H9 (cell line): ENCODE data around the gene PROK1. TPM values are rescaled to one million over a fixed set of nuclear protein-coding genes. Genes with fewer than 3 reads are reported as not detected.
A peak's percentile ranks its signal among the peaks of the same experiment; 100 is the strongest.

Experiments
- DNase-seq: peaks from one replicate; pipeline ENCODE4 v3.0.0-alpha.2; 2017
- H2AFZ ChIP-seq: one replicate; pipeline ENCODE4 v1.6.1; 2013; ENCODE audit warnings: mild to moderate bottlenecking, low read length, control low read depth, moderate library complexity
- H2AK5ac ChIP-seq: 2 replicates; pipeline ENCODE4 v1.6.1; 2013; ENCODE audit warnings: low read length, control low read depth, mixed read lengths; ENCODE audit not compliant: insufficient read length
- H2BK120ac ChIP-seq: one replicate; pipeline ENCODE4 v1.6.1; 2013; ENCODE audit warnings: low read depth, mild to moderate bottlenecking, low read length, control low read depth, inconsistent platforms; ENCODE audit not compliant: poor library complexity, severe bottlenecking
- H2BK12ac ChIP-seq: 2 replicates; pipeline ENCODE4 v1.6.1; 2013; ENCODE audit warnings: low read length, control low read depth, mixed read lengths, low read depth; ENCODE audit not compliant: insufficient read length
- H2BK15ac ChIP-seq: 2 replicates; pipeline ENCODE4 v1.6.1; 2013; ENCODE audit warnings: low read depth, low read length, control low read depth
- H2BK20ac ChIP-seq: one replicate; pipeline ENCODE4 v1.6.1; 2013; ENCODE audit warnings: low read depth, mild to moderate bottlenecking, low read length, control low read depth, inconsistent platforms; ENCODE audit not compliant: poor library complexity, severe bottlenecking
- H2BK5ac ChIP-seq: 2 replicates; pipeline ENCODE4 v1.6.1; 2013; ENCODE audit warnings: low read length, control low read depth, mixed read lengths; ENCODE audit not compliant: insufficient read length
- H3K14ac ChIP-seq: 2 replicates; pipeline ENCODE4 v1.6.1; 2013; ENCODE audit warnings: low read length, control low read depth; ENCODE audit not compliant: insufficient read depth
- H3K18ac ChIP-seq: 2 replicates; pipeline ENCODE4 v1.6.1; 2013; ENCODE audit warnings: low read depth, mild to moderate bottlenecking, mixed read lengths, low read length, control low read depth; ENCODE audit not compliant: insufficient read length
- H3K23ac ChIP-seq: 2 replicates; pipeline ENCODE4 v1.6.1; 2013; ENCODE audit warnings: low read length, control low read depth, mixed read lengths, low read depth; ENCODE audit not compliant: insufficient read length
- H3K23me2 ChIP-seq: 2 replicates; pipeline ENCODE4 v1.6.1; 2013; ENCODE audit warnings: low read depth, mild to moderate bottlenecking, mixed read lengths, low read length, control low read depth; ENCODE audit not compliant: insufficient read length, poor library complexity, severe bottlenecking
- H3K27ac ChIP-seq: 2 replicates; pipeline ENCODE4 v1.5.1; 2013; ENCODE audit warnings: low read length, control low read depth, mixed read lengths, low read depth; ENCODE audit not compliant: insufficient read length
- H3K27me3 ChIP-seq: 2 replicates; pipeline ENCODE4 v1.6.1; 2013; ENCODE audit warnings: low read length, control low read depth, inconsistent platforms; ENCODE audit not compliant: insufficient read depth
- H3K4ac ChIP-seq: 2 replicates; pipeline ENCODE4 v1.6.1; 2013; ENCODE audit warnings: low read depth, mild to moderate bottlenecking, control low read depth, inconsistent platforms, low read length, moderate library complexity
- H3K4me1 ChIP-seq: 2 replicates; pipeline ENCODE4 v1.6.1; 2013; ENCODE audit warnings: low read length, control low read depth, inconsistent platforms; ENCODE audit not compliant: insufficient read depth
- H3K4me2 ChIP-seq: 2 replicates; pipeline ENCODE4 v1.6.1; 2013; ENCODE audit warnings: low read length, control low read depth, mixed read lengths; ENCODE audit not compliant: insufficient read length, insufficient read depth
- H3K56ac ChIP-seq: 2 replicates; pipeline ENCODE4 v1.6.1; 2013; ENCODE audit warnings: low read depth, mild to moderate bottlenecking, mixed read lengths, low read length, control low read depth; ENCODE audit not compliant: insufficient read length
- H3K79me1 ChIP-seq: 2 replicates; pipeline ENCODE4 v1.6.1; 2013; ENCODE audit warnings: low read depth, mild to moderate bottlenecking, moderate library complexity, low read length, control low read depth, inconsistent platforms; ENCODE audit not compliant: insufficient read depth, poor library complexity, severe bottlenecking
- H3K79me2 ChIP-seq: 2 replicates; pipeline ENCODE4 v1.6.1; 2013; ENCODE audit warnings: low read length, control low read depth, inconsistent platforms; ENCODE audit not compliant: insufficient read depth
- H3K9ac ChIP-seq: 2 replicates; pipeline ENCODE4 v1.6.1; 2013; ENCODE audit warnings: low read length, control low read depth, mixed read lengths; ENCODE audit not compliant: insufficient read length; ENCODE audit errors: extremely low read depth
- H3K9me3 ChIP-seq: one replicate; pipeline ENCODE4 v1.6.1; 2013; ENCODE audit warnings: low read depth, low read length, inconsistent platforms; ENCODE audit not compliant: control insufficient read depth
- H3T11ph ChIP-seq: one replicate; pipeline ENCODE4 v1.6.1; 2013; ENCODE audit warnings: mild to moderate bottlenecking, low read length, control low read depth, inconsistent platforms
- H4K20me1 ChIP-seq: one replicate; pipeline ENCODE4 v1.6.1; 2013; ENCODE audit not compliant: control insufficient read depth, insufficient read length, insufficient read depth
- H4K5ac ChIP-seq: 2 replicates; pipeline ENCODE4 v1.6.1; 2013; ENCODE audit warnings: low read depth, mild to moderate bottlenecking, mixed read lengths, low read length, control low read depth; ENCODE audit not compliant: insufficient read length
- H4K8ac ChIP-seq: replicated peaks from 2 replicates; pipeline ENCODE4 v1.6.1; 2013; ENCODE audit warnings: low read length, control low read depth, mixed read lengths, low read depth; ENCODE audit not compliant: insufficient read length
- H4K91ac ChIP-seq: 2 replicates; pipeline ENCODE4 v1.6.1; 2013; ENCODE audit warnings: low read depth, mild to moderate bottlenecking, moderate library complexity, mixed read lengths, low read length, control low read depth; ENCODE audit not compliant: insufficient read length
- H3K27ac Mint-ChIP-seq, 3 experiments: 2 replicates in 2 of 3; 3 replicates in 1 of 3; pipeline ENCODE4 v1.8.0; 2020 to 2021; ENCODE audit warnings: mixed read lengths in 3 of 3, mild to moderate bottlenecking in 1 of 3, moderate library complexity in 1 of 3
- H3K27me3 Mint-ChIP-seq: 2 replicates; pipeline ENCODE4 v1.8.0; 2021; ENCODE audit warnings: low read depth, mild to moderate bottlenecking, moderate library complexity, mixed read lengths
- H3K36me3 Mint-ChIP-seq, 3 experiments: 2 replicates in 2 of 3; 3 replicates in 1 of 3; pipeline ENCODE4 v1.8.0; 2020 to 2021; ENCODE audit warnings: low read depth in 3 of 3, mixed read lengths in 3 of 3; ENCODE audit not compliant: insufficient read depth in 1 of 3
- H3K4me1 Mint-ChIP-seq, 2 experiments: 2 replicates each; pipeline ENCODE4 v1.8.0; 2020; ENCODE audit warnings: mixed read lengths in 2 of 2
- H3K4me3 Mint-ChIP-seq, 2 experiments: 2 replicates in 1 of 2; 3 replicates in 1 of 2; pipeline ENCODE4 v1.8.0; 2020 to 2021; ENCODE audit warnings: mild to moderate bottlenecking in 2 of 2, mixed read lengths in 2 of 2, moderate library complexity in 1 of 2
- H3K9me3 Mint-ChIP-seq, 2 experiments: 2 replicates in 1 of 2; 3 replicates in 1 of 2; pipeline ENCODE4 v1.8.0; 2020; ENCODE audit warnings: mild to moderate bottlenecking in 2 of 2, mixed read lengths in 2 of 2, moderate library complexity in 1 of 2
- WGBS: extraction: QIAGEN DNeasy Blood & Tissue Kit; methylation state at CpG from one replicate; pipeline ENCODE4 v1.1.7; 2013; ENCODE audit warnings: missing lambda C conversion rate, low lambda C conversion rate, mixed read lengths; ENCODE audit not compliant: insufficient read length; ENCODE audit errors: extremely low coverage; 5-methylcytosine and 5-hydroxymethylcytosine counted together
- total RNA-seq: library from RNA; stranded (reverse); gene quantifications from 2 replicates; pipeline ENCODE4 v1.2.1, GENCODE V29; 2021
- TF ChIP-seq, protein P1 (sequence below): fragments of 200-600 bp; sonication (generic); conservative IDR thresholded peaks from 3 replicates; pipeline ENCODE4 v1.8.0; 2021; ENCODE audit warnings: antibody characterized with exemption, mild to moderate bottlenecking

PROK1 gene
- total RNA-seq, 1 experiment from 2014 or later: not detected

DNA sequence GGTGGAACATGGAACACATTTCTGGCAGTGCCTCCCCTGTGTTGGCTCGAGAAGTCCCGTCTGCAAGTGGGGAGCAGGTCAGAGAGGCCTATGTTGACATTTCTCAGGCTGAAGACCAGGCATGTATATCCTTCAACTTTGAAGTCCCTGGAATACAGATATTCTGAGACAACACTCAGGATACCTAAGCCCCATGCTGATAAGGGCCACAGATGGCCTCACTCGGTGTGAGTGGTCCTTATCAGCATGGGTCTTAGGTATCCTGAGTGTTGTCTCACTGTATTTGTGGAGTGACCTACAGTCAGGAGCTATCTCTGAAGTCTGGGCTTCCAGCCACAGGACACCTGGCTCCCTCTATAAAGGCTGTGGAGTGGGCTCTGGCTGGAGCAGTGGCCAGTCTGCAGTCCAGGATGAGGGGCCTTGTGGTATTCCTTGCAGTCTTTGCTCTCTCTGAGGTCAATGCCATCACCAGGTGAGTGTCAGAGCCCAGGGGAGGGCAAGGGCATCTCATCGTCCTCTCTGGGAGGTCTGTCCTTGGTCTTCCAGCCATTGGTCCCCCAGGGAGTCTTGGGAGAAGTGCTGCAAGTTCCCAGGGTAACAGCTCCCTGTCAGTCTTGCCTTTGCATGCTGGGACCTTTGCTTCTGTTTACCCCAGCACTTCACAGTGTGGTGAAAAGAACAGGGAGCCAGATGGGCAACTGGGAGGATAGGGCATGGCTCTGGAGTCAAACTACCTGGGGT, 29.6 kb downstream of the PROK1 start:
- Histone ChIP-seq H3T11ph (no peak overlapping the region), H3K4me2 (no peak overlapping the region), H3K4me1 (no peaks in the 10 kb centered on the region), H2BK5ac (no peak overlapping the region), H3K4ac (no peak overlapping the region), H4K5ac (no peak overlapping the region), H2BK15ac (no peak overlapping the region), H2BK20ac (no peak overlapping the region), H2BK120ac (no peak overlapping the region), H4K20me1 (no peaks in the 10 kb centered on the region), H2AK5ac (no peak overlapping the region), H3K56ac (no peak overlapping the region), H3K9me3 (no peaks in the 10 kb centered on the region), H3K27me3 (no peaks in the 10 kb centered on the region), H4K8ac (no peak overlapping the region), H4K91ac (no peak overlapping the region), H3K23me2 (no peaks in the 10 kb centered on the region), H3K79me1 (no peaks in the 10 kb centered on the region), H3K18ac (no peak overlapping the region), H3K79me2 (no peaks in the 10 kb centered on the region), H3K14ac (no peak overlapping the region), H3K9ac (no peak overlapping the region), H2AFZ (no peak overlapping the region), H3K27ac (no peak overlapping the region), H2BK12ac (no peak overlapping the region), H3K23ac (no peak overlapping the region)
- H3K9me3 Mint-ChIP-seq: no peaks in the 10 kb centered on the region
- H3K27me3 Mint-ChIP-seq: peaks cover 3% of the 10 kb centered on the region; the same call in 1 of the 2 replicates
- no peak overlapping the region for H3K4me3 Mint-ChIP-seq
- peaks cover 36 to 40% of the 10 kb centered on the region in 2 experiments for H3K4me1 Mint-ChIP-seq
- peak overlapping the region in 1 of 3 experiments; percentile 45; a peak in 1 of 7 replicates for H3K27ac Mint-ChIP-seq
- H3K36me3 Mint-ChIP-seq: no peaks in the 10 kb centered on the region
- WGBS: no CpG with 5 or more reads among the region's 4 CpGs
- TF ChIP-seq, protein P1, sequence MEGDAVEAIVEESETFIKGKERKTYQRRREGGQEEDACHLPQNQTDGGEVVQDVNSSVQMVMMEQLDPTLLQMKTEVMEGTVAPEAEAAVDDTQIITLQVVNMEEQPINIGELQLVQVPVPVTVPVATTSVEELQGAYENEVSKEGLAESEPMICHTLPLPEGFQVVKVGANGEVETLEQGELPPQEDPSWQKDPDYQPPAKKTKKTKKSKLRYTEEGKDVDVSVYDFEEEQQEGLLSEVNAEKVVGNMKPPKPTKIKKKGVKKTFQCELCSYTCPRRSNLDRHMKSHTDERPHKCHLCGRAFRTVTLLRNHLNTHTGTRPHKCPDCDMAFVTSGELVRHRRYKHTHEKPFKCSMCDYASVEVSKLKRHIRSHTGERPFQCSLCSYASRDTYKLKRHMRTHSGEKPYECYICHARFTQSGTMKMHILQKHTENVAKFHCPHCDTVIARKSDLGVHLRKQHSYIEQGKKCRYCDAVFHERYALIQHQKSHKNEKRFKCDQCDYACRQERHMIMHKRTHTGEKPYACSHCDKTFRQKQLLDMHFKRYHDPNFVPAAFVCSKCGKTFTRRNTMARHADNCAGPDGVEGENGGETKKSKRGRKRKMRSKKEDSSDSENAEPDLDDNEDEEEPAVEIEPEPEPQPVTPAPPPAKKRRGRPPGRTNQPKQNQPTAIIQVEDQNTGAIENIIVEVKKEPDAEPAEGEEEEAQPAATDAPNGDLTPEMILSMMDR: no peak
- DNase-seq: no peak
